Mesenchymal stem cell (in vitro differentiated cells and primary cell): ENCODE data around the gene ZMAT5.

Experiments used
- DNase-seq: peaks from one replicate; pipeline ENCODE4 v3.0.0-alpha.2; 2013
- H2AFZ ChIP-seq: one replicate; pipeline ENCODE4 v1.6.1; 2013; ENCODE audit warnings: low read depth, mild to moderate bottlenecking, control low read depth, inconsistent platforms, low read length, moderate library complexity
- H2AK5ac ChIP-seq: 2 replicates; pipeline ENCODE4 v1.6.1; 2013; ENCODE audit warnings: low read length, moderate library complexity, mild to moderate bottlenecking, inconsistent platforms; ENCODE audit not compliant: severe bottlenecking
- H2BK120ac ChIP-seq: one replicate; pipeline ENCODE4 v1.6.1; 2013; ENCODE audit warnings: low read depth, mild to moderate bottlenecking, inconsistent platforms, low read length, moderate library complexity
- H2BK12ac ChIP-seq, 2 experiments: one replicate each; pipeline ENCODE4 v1.6.1; 2013; ENCODE audit warnings: inconsistent platforms in 2 of 2, low read length in 2 of 2, mild to moderate bottlenecking in 2 of 2, moderate library complexity in 2 of 2, control low read depth in 1 of 2
- H2BK15ac ChIP-seq: one replicate; pipeline ENCODE4 v1.6.1; 2013; ENCODE audit warnings: mild to moderate bottlenecking, low read depth, inconsistent platforms; ENCODE audit not compliant: poor library complexity, severe bottlenecking
- H2BK5ac ChIP-seq: 2 replicates; pipeline ENCODE4 v1.6.1; 2013; ENCODE audit warnings: low read depth, mild to moderate bottlenecking, low read length, control low read depth, inconsistent platforms; ENCODE audit not compliant: poor library complexity, severe bottlenecking
- H3K14ac ChIP-seq, 2 experiments: one replicate each; pipeline ENCODE4 v1.6.1; 2013; ENCODE audit warnings: inconsistent platforms in 2 of 2, low read length in 2 of 2, control low read depth in 1 of 2, mild to moderate bottlenecking in 1 of 2, moderate library complexity in 1 of 2
- H3K18ac ChIP-seq, 2 experiments: one replicate each; pipeline ENCODE4 v1.6.1; 2013; ENCODE audit warnings: inconsistent platforms in 2 of 2, low read length in 2 of 2, control low read depth in 1 of 2, low read depth in 1 of 2, mild to moderate bottlenecking in 1 of 2
- H3K23ac ChIP-seq, 2 experiments: one replicate each; pipeline ENCODE4 v1.6.1; 2013; ENCODE audit warnings: inconsistent platforms in 2 of 2, low read length in 2 of 2, mild to moderate bottlenecking in 2 of 2, moderate library complexity in 2 of 2, control low read depth in 1 of 2
- H3K27ac ChIP-seq: 2 replicates; pipeline ENCODE4 v1.5.1; 2013; ENCODE audit warnings: mild to moderate bottlenecking, moderate library complexity, low read length, control low read depth, inconsistent platforms; ENCODE audit not compliant: poor library complexity, severe bottlenecking
- H3K27me3 ChIP-seq, 2 experiments: 2 replicates each; pipeline versions ENCODE4 v1.6.1 to v1.7.0; 2013; ENCODE audit warnings: low read length in 2 of 2, mild to moderate bottlenecking in 2 of 2, moderate library complexity in 2 of 2, control low read depth in 1 of 2, inconsistent platforms in 1 of 2; ENCODE audit not compliant: control insufficient read depth in 1 of 2, insufficient read depth in 1 of 2
- H3K36me3 ChIP-seq, 2 experiments: 2 replicates each; pipeline versions ENCODE4 v1.6.1 to v1.7.0; 2013; ENCODE audit warnings: low read length in 2 of 2, control low read depth in 1 of 2, inconsistent platforms in 1 of 2, low read depth in 1 of 2, mild to moderate bottlenecking in 1 of 2; ENCODE audit not compliant: insufficient read depth in 2 of 2, control insufficient read depth in 1 of 2
- H3K4ac ChIP-seq, 2 experiments: one replicate each; pipeline ENCODE4 v1.6.1; 2013; ENCODE audit warnings: inconsistent platforms in 2 of 2, low read length in 2 of 2, mild to moderate bottlenecking in 2 of 2, moderate library complexity in 2 of 2, control low read depth in 1 of 2, low read depth in 1 of 2
- H3K4me1 ChIP-seq: 2 replicates; pipeline ENCODE4 v1.6.1; 2013; ENCODE audit warnings: low read depth, low read length, control low read depth; ENCODE audit not compliant: control insufficient read depth, insufficient read depth
- H3K4me2 ChIP-seq: 2 replicates; pipeline ENCODE4 v1.6.1; 2013; ENCODE audit warnings: low read length, mild to moderate bottlenecking, inconsistent platforms; ENCODE audit not compliant: poor library complexity, severe bottlenecking
- H3K4me3 ChIP-seq, 2 experiments: 2 replicates each; pipeline versions ENCODE4 v1.5.1 to v1.7.0; 2013; ENCODE audit warnings: low read length in 2 of 2, mild to moderate bottlenecking in 2 of 2, control low read depth in 1 of 2, low read depth in 1 of 2; ENCODE audit not compliant: insufficient read depth in 1 of 2
- H3K79me1 ChIP-seq: replicated peaks from 2 replicates; pipeline ENCODE4 v1.6.1; 2013; ENCODE audit warnings: mild to moderate bottlenecking, control low read depth, low read length, inconsistent platforms; ENCODE audit not compliant: poor library complexity, severe bottlenecking
- H3K9ac ChIP-seq: 2 replicates; pipeline ENCODE4 v1.7.0; 2013; ENCODE audit warnings: mild to moderate bottlenecking, low read length, moderate library complexity
- H3K9me3 ChIP-seq: 2 replicates; pipeline ENCODE4 v1.7.0; 2013; ENCODE audit warnings: mild to moderate bottlenecking, low read length; ENCODE audit not compliant: control insufficient read depth
- H4K8ac ChIP-seq: one replicate; pipeline ENCODE4 v1.6.1; 2013; ENCODE audit warnings: inconsistent platforms, mild to moderate bottlenecking, low read length, moderate library complexity
- H4K91ac ChIP-seq: one replicate; pipeline ENCODE4 v1.6.1; 2013; ENCODE audit warnings: mild to moderate bottlenecking, low read length, inconsistent platforms
- WGBS: methylation state at CpG from one replicate; pipeline ENCODE4 v1.1.7; 2013; ENCODE audit warnings: mixed read lengths; 5-methylcytosine and 5-hydroxymethylcytosine counted together

ZMAT5 gene

DNA sequence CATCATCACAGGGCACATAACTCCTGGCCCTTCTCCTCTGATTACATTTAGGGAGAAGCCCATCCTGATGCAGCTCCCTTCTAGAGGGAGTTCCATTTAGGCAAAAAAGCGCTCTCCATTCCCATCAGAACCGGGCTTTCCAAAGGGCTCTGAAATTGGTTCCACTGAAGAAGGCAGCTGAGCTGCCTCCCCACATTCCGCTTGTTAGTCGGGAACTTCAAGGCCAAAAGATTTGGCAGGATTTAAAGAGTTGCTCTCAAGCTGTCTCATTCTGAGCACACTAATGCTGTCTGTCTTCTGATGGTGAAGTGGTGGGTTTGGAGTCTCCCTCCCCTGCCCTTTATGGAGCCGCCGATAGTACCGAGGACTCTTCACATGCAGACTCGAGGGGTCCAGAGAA lies 73.6 kb downstream of the ZMAT5 start:
- Histone ChIP-seq H2AFZ (no peak overlapping the region), H3K4me1 (peaks cover 15% of the 10 kb centered on the region), H3K27ac (no peak overlapping the region), H2BK15ac (no peak overlapping the region), H4K8ac (no peak overlapping the region), H3K79me1 (peaks cover 60% of the 10 kb centered on the region), H3K14ac (no peak overlapping the region), H3K27me3 (no peaks in the 10 kb centered on the region), H3K4me3 (no peak overlapping the region), H2BK12ac (no peak overlapping the region), H3K23ac (no peak overlapping the region), H2BK120ac (no peak overlapping the region), H3K4ac (no peak overlapping the region), H4K91ac (no peak overlapping the region), H2AK5ac (no peak overlapping the region), H3K18ac (no peak overlapping the region), H2BK5ac (no peak overlapping the region), H3K36me3 (peaks cover 31 to 88% of the 10 kb centered on the region in 2 experiments), H3K9ac (no peak overlapping the region), H3K9me3 (no peaks in the 10 kb centered on the region), H3K4me2 (no peak overlapping the region)
- 91% methylated on average over 8 of the region's 8 CpGs for whole genome bisulfite sequencing
- DNase-seq = no peak

- no peak overlapping the region for H3K18ac ChIP-seq
- WGBS = 91% methylated on average over 4 of the region's 4 CpGs
Measured at GRCh38 chr22:29692327-29692640, 74.5 kb downstream of the ZMAT5 start.

GRCh38 chr22:29691636-29692326 lies 75.0 kb downstream of the ZMAT5 start:
- Histone ChIP-seq H3K14ac (no peak overlapping the region), H3K36me3 (peaks cover 34 to 84% of the 10 kb centered on the region in 2 experiments), H4K91ac (no peak overlapping the region), H3K27ac (no peak overlapping the region), H4K8ac (no peak overlapping the region), H2BK15ac (no peak overlapping the region), H2BK120ac (no peak overlapping the region), H3K4me1 (peaks cover 19% of the 10 kb centered on the region), H2AFZ (no peak overlapping the region), H3K9me3 (no peaks in the 10 kb centered on the region), H3K23ac (no peak overlapping the region), H3K79me1 (peaks cover 60% of the 10 kb centered on the region), H3K18ac (no peak overlapping the region), H2AK5ac (no peak overlapping the region), H3K4ac (no peak overlapping the region), H3K27me3 (no peaks in the 10 kb centered on the region), H2BK12ac (no peak overlapping the region), H3K9ac (no peak overlapping the region), H3K4me2 (no peak overlapping the region), H3K4me3 (no peak overlapping the region), H2BK5ac (no peak overlapping the region)
- WGBS = 90% methylated on average over 13 of the region's 13 CpGs
- no peak for DNase-seq

More at GRCh38 chr22:29692327-29692640, 74.5 kb downstream of the ZMAT5 start:
- no peak overlapping the region for H3K23ac ChIP-seq
- H2BK15ac ChIP-seq = no peak overlapping the region
- H3K4me3 ChIP-seq = no peak overlapping the region
- no peak overlapping the region for H2BK5ac ChIP-seq
- H3K4ac ChIP-seq = no peak overlapping the region
- no peak overlapping the region for H2AK5ac ChIP-seq
- H3K9me3 ChIP-seq = no peaks in the 10 kb centered on the region
- H3K4me2 ChIP-seq = no peak overlapping the region
- peaks cover 61% of the 10 kb centered on the region for H3K79me1 ChIP-seq
- H4K91ac ChIP-seq = no peak overlapping the region
- no peak overlapping the region for H2AFZ ChIP-seq
- H3K4me1 ChIP-seq = peaks cover 19% of the 10 kb centered on the region
- peaks cover 33 to 86% of the 10 kb centered on the region in 2 experiments for H3K36me3 ChIP-seq
- H4K8ac ChIP-seq = no peak overlapping the region
- H2BK12ac ChIP-seq = no peak overlapping the region
- no peak overlapping the region for H3K14ac ChIP-seq
- no peak overlapping the region for H2BK120ac ChIP-seq
- DNase-seq = no peak
- no peak overlapping the region for H3K27ac ChIP-seq
- no peaks in the 10 kb centered on the region for H3K27me3 ChIP-seq
- H3K9ac ChIP-seq = no peak overlapping the region

- H3K27me3 ChIP-seq = no peaks in the 10 kb centered on the region
- H3K79me1 ChIP-seq = peaks cover 56% of the 10 kb centered on the region
- H2BK15ac ChIP-seq = no peak overlapping the region
- H3K18ac ChIP-seq = no peak overlapping the region
- peaks cover 33 to 80% of the 10 kb centered on the region in 2 experiments for H3K36me3 ChIP-seq
- no peak overlapping the region for H2AFZ ChIP-seq
- no peak overlapping the region for H3K4me2 ChIP-seq
- H3K4ac ChIP-seq = no peak overlapping the region
- no peak overlapping the region for H3K23ac ChIP-seq
- 47% methylated on average over 9 of the region's 9 CpGs for WGBS
- no peak overlapping the region for H3K9ac ChIP-seq
- peaks cover 22% of the 10 kb centered on the region for H3K4me1 ChIP-seq
- H3K27ac ChIP-seq = no peak overlapping the region
- no peak overlapping the region for H2BK12ac ChIP-seq
- H2AK5ac ChIP-seq = no peak overlapping the region
- no peak overlapping the region for H2BK5ac ChIP-seq
- H4K8ac ChIP-seq = no peak overlapping the region
- H3K4me3 ChIP-seq = no peak overlapping the region
- H3K14ac ChIP-seq = no peak overlapping the region
- DNase-seq = no peak
- no peak overlapping the region for H2BK120ac ChIP-seq
- no peak overlapping the region for H4K91ac ChIP-seq
- H3K9me3 ChIP-seq = no peaks in the 10 kb centered on the region
Measured at GRCh38 chr22:29690476-29690875, 76.3 kb downstream of the ZMAT5 start.
